Hepatocyte (in vitro differentiated cells): Measurements from ENCODE around the gene ZBTB7C.

Experiments
- CTCF ChIP-seq: fragments of 200-600 bp; sonication (generic); IDR thresholded peaks from 2 replicates; pipeline ENCODE4 v1.5.1; 2016; ENCODE audit warnings: antibody characterized with exemption, mild to moderate bottlenecking; ENCODE audit not compliant: poor library complexity
- EZH2 ChIP-seq: fragments of 200-600 bp; sonication (generic); IDR thresholded peaks from 2 replicates; pipeline ENCODE4 v1.6.1; 2016; ENCODE audit warnings: antibody characterized with exemption, mild to moderate bottlenecking, borderline replicate concordance
- EZH2phosphoT487 ChIP-seq: fragments of 200-600 bp; sonication (generic); IDR thresholded peaks from one replicate; pipeline ENCODE4 v1.6.1; 2018; ENCODE audit warnings: antibody characterized with exemption, mild to moderate bottlenecking, low read depth, moderate library complexity; ENCODE audit not compliant: unreplicated experiment, severe bottlenecking

GRCh38 chr18:48454261-48454757 is 45.1 kb upstream of the ZBTB7C start:
- no peak for TF ChIP-seq EZH2
- TF ChIP-seq CTCF = no peak
- no peak for TF ChIP-seq EZH2phosphoT487
